Activated CD4-positive, alpha-beta T cell treated with anti-CD3 and anti-CD28 coated beads, Interleukin-2, Interleukin-4, amounts not matched to agents 100 ng/mL and 50 ng/mL, durations not matched to agents 16 hours and 8 hours (primary cell): ENCODE data around the gene TMEM8B.

Experiments
- DNase-seq: peaks from one replicate; pipeline ENCODE4 v3.0.0-alpha.2; 2020; ENCODE audit warnings: low spot score

Gene TMEM8B

GRCh38 chr9:35829084-35829763 is at the start of gene TMEM8B:
TSS of gene TMEM8B (plus strand) at chr9:35829228. CDS start at chr9:35829448, 220 bp downstream.
- DNase-seq = peak; percentile 90

- DNase-seq = no peak
Measured at GRCh38 chr9:35781066-35781465, 48.0 kb upstream of the TMEM8B start.

- no peak for DNase-seq
Measured at GRCh38 chr9:35783418-35783817, 45.6 kb upstream of the TMEM8B start.

GRCh38 chr9:35789541-35789940 is 39.5 kb upstream of the TMEM8B start:
- DNase-seq = no peak

- DNase-seq = no peak
Measured at GRCh38 chr9:35790025-35790384, 39.0 kb upstream of the TMEM8B start.

GRCh38 chr9:35790385-35791296 is 38.4 kb upstream of the TMEM8B start:
- DNase-seq = peak; percentile 56

GRCh38 chr9:35791297-35791921 is 37.6 kb upstream of the TMEM8B start, which contains the start of gene NPR2:
TSS of gene NPR2 (plus strand) at chr9:35791591. CDS start at chr9:35792409, 818 bp downstream.
- DNase-seq = no peak

GRCh38 chr9:35792024-35792813 is 36.8 kb upstream of the TMEM8B start:
- no peak for DNase-seq

- no peak for DNase-seq
Measured at GRCh38 chr9:35792826-35793225, 36.2 kb upstream of the TMEM8B start.

- DNase-seq = no peak
Measured at GRCh38 chr9:35793461-35793860, 35.6 kb upstream of the TMEM8B start.

GRCh38 chr9:35795695-35796094 is 33.3 kb upstream of the TMEM8B start:
- no peak for DNase-seq

GRCh38 chr9:35797311-35798109 is 31.5 kb upstream of the TMEM8B start:
- DNase-seq = no peak

GRCh38 chr9:35798658-35799374 is 30.2 kb upstream of the TMEM8B start:
- DNase-seq = peak; percentile 52

- no peak for DNase-seq
Measured at GRCh38 chr9:35800530-35800929, 28.5 kb upstream of the TMEM8B start.

- DNase-seq = no peak
Measured at GRCh38 chr9:35801328-35802128, 27.5 kb upstream of the TMEM8B start.

GRCh38 chr9:35806101-35806500 is 22.9 kb upstream of the TMEM8B start:
- DNase-seq = no peak

GRCh38 chr9:35808433-35808832 is 20.6 kb upstream of the TMEM8B start:
- no peak for DNase-seq

- no peak for DNase-seq
Measured at GRCh38 chr9:35810122-35810521, 18.9 kb upstream of the TMEM8B start.

GRCh38 chr9:35811381-35812024 is 17.5 kb upstream of the TMEM8B start:
- no peak for DNase-seq
